Lower lobe of right lung (tissue), 2 donors: ENCODE measurements around the gene CRLF3. TPM values are rescaled to one million over a fixed set of nuclear protein-coding genes. Genes with fewer than 3 reads are reported as not detected.
"Not testable (repeated sequence)": the region's sequence is repeated elsewhere in the genome, so short reads cannot be mapped to it uniquely, and the experiment has no call there.

Experiments
- ATAC-seq, 2 donors: fragments of 200-7000 bp; cut with Tn5 transposase; one replicate each; pipeline ENCODE4 v1.9.1; 2020 to 2022; ENCODE audit warnings: mild to moderate bottlenecking in 2 of 2, moderate library complexity in 2 of 2
- DNase-seq: peaks from one replicate; pipeline ENCODE4 v3.0.0-alpha.2; 2020
- H3K27ac ChIP-seq: fragments of 200-600 bp; one replicate; pipeline ENCODE4 v1.8.0; 2022
- H3K27me3 ChIP-seq: fragments of 200-600 bp; one replicate; pipeline ENCODE4 v1.8.0; 2022; ENCODE audit warnings: low read depth
- H3K36me3 ChIP-seq: fragments of 200-600 bp; one replicate; pipeline ENCODE4 v1.8.0; 2022; ENCODE audit warnings: mild to moderate bottlenecking
- H3K4me1 ChIP-seq: fragments of 200-600 bp; one replicate; pipeline ENCODE4 v1.8.0; 2022
- H3K4me3 ChIP-seq: fragments of 200-600 bp; one replicate; pipeline ENCODE4 v1.8.0; 2022; ENCODE audit warnings: mild to moderate bottlenecking
- H3K9me3 ChIP-seq: fragments of 200-600 bp; one replicate; pipeline ENCODE4 v1.8.0; 2022
- CTCF ChIP-seq: fragments of 200-600 bp; IDR thresholded peaks from one replicate; pipeline ENCODE4 v1.8.0; 2022; ENCODE audit warnings: antibody characterized with exemption, mild to moderate bottlenecking
- intact Hi-C: fragments of 100-400 bp; cut with DNase I; formaldehyde crosslinking; loops from one replicate; pipeline ENCODE4 v1.11.0; 2022
- total RNA-seq: library from RNA; stranded (reverse); fragmentation: NEBNext Ultra II Directional; extraction: Animal tissue kit (Norgen Biotek cat#: 25700); gene quantifications from one replicate; pipeline ENCODE4 v1.2.1, GENCODE V29; 2021
- donor health status: DM: no; HTN: yes; CAD: no; lungs with severe emphysema.

CRLF3 gene
- total RNA-seq, 1 donor from 2014 or later: 26.6 TPM

DNA sequence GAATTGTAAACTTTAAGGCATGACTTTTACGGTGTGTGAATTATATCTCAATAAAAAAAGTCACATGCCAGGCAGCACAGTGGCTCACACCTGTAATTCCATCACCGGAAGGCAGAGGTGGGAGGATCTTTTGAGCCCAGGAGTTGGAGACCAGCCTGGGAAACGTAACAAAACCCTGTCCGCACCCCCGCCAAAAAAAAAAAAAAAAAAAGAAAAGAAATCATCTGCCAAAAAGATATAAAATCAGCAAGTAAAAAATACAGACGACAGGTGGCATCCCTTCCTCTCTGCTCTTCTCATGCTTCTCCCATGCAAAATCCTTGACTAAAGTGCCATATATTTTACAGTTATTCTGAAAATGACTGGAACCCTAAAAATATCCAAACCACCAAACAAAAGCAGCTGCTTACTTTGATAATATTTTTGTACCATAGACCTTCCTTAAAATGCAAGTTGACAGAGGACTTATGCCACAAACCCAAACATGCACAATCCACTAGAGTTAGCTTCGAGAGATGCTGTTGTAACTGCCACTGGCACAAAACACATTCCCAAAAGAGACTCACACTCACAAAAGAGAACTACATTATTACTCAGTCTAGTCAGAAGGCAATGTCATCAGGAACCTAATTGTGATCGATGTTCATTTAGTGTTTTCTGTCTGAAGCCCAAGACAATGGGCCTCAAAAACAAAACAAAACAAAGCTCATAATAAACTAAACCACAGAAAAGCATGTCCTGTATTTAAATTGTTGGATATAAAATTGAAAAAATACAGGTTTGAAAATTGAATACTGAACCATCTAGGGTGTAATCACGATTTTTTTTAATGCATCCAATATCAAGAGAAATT, 2.4 kb downstream of the CRLF3 start:
- no peaks in the 10 kb centered on the region for H3K27me3 ChIP-seq
- DNase-seq (no peak), ATAC-seq (no peak)
- peak overlapping the region; percentile 86 for H3K4me3 ChIP-seq
- intact Hi-C loops: no loop called here
- TF ChIP-seq CTCF: no peak
- peak overlapping the region; percentile 56 for H3K27ac ChIP-seq
- H3K36me3 ChIP-seq: no peaks in the 10 kb centered on the region
- H3K4me1 ChIP-seq: peaks cover 59% of the 10 kb centered on the region
- H3K9me3 ChIP-seq: no peaks in the 10 kb centered on the region

- H3K36me3 ChIP-seq: no peaks in the 10 kb centered on the region
- intact Hi-C loops: no loop called here
- H3K27ac ChIP-seq: peak overlapping the region; percentile 27
Measured at GRCh38 chr17:30819971-30820705, 4.4 kb downstream of the CRLF3 start.

DNA sequence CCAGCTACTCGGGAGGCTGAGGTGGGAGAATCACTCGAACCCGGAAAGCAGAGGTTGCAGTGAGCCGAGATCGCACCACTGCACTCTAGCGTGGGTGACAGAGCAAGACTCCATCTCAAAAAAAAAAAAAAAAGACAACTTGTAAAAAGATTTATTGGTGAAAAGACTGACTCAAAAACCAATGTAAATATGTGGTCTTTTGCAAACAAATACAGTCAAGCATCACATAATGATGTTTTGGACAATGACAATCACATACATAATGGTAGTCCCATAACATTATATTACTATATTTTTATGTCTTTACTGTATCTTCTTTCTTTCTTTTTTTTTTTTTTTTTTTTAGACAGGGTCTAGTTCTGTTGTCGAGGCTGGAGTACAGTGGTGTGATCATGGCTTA, 8.3 kb downstream of the CRLF3 start:
- Histone ChIP-seq H3K36me3 (no peaks in the 10 kb centered on the region), H3K4me1 (peaks cover 46% of the 10 kb centered on the region), H3K27me3 (no peaks in the 10 kb centered on the region), H3K9me3 (no peaks in the 10 kb centered on the region), H3K4me3 (no peak overlapping the region), H3K27ac (no peak overlapping the region)
- DNase-seq: no peak
- no peak for TF ChIP-seq CTCF
- intact Hi-C loops: no loop called here
- no peak for ATAC-seq

More at GRCh38 chr17:30819971-30820705, 4.4 kb downstream of the CRLF3 start:
- H3K9me3 ChIP-seq: no peaks in the 10 kb centered on the region
- H3K27me3 ChIP-seq: no peaks in the 10 kb centered on the region
- peak overlapping the region; percentile 4 for H3K4me3 ChIP-seq
- H3K4me1 ChIP-seq: peaks cover 50% of the 10 kb centered on the region
- DNase-seq (no peak), ATAC-seq (no peak)
- no peak for TF ChIP-seq CTCF

- H3K4me3 ChIP-seq, H3K36me3 ChIP-seq, H3K9me3 ChIP-seq, H3K27me3 ChIP-seq, intact Hi-C loops: not testable (repeated sequence)
- ATAC-seq (peak; percentile 75 to 77), DNase-seq (peak; percentile 82)
- Histone ChIP-seq H3K27ac (peak overlapping the region; percentile 62), H3K4me1 (peaks cover 45% of the 10 kb centered on the region)
Measured at GRCh38 chr17:30814860-30815259, 9.6 kb downstream of the CRLF3 start.

- H3K4me3 ChIP-seq, intact Hi-C loops, H3K9me3 ChIP-seq, H3K27me3 ChIP-seq, DNase-seq: not testable (repeated sequence)
- peak overlapping the region; percentile 62 for H3K27ac ChIP-seq
- peaks cover 45% of the 10 kb centered on the region for H3K4me1 ChIP-seq
- ATAC-seq: peak in 1 of 2 donors; percentile 19
- H3K36me3 ChIP-seq: peaks cover 11% of the 10 kb centered on the region
Measured at GRCh38 chr17:30814236-30814635, 10.3 kb downstream of the CRLF3 start.

- Histone ChIP-seq H3K4me3 (no peak overlapping the region), H3K4me1 (peaks cover 52% of the 10 kb centered on the region), H3K27ac (peak overlapping the region; percentile 42), H3K27me3 (no peaks in the 10 kb centered on the region), H3K9me3 (no peaks in the 10 kb centered on the region), H3K36me3 (peaks cover 11% of the 10 kb centered on the region)
- no peak for DNase-seq
- no peak for TF ChIP-seq CTCF
- intact Hi-C loops: no loop called here
- no peak for ATAC-seq
Measured at GRCh38 chr17:30812218-30813177, 12.0 kb downstream of the CRLF3 start.
